ACC112 (cell line): ENCODE results near the gene ANTXR1.
A peak's percentile ranks its signal among the peaks of the same experiment; 100 is the strongest.
"Not testable (repeated sequence)": the region's sequence is repeated elsewhere in the genome, so short reads cannot be mapped to it uniquely, and the experiment has no call there.

Experiments used
- H2AFZ ChIP-seq: fragments of 200-600 bp; sonication (generic); one replicate; pipeline ENCODE4 v1.6.0; 2017; ENCODE audit warnings: antibody characterized with exemption, low read length; ENCODE audit not compliant: unreplicated experiment
- H3K27ac ChIP-seq: fragments of 200-600 bp; sonication (generic); 2 replicates; pipeline ENCODE4 v1.5.1; 2014; ENCODE audit warnings: low read depth, mild to moderate bottlenecking, antibody characterized with exemption, low read length, moderate library complexity
- H3K27me3 ChIP-seq: fragments of 200-600 bp; sonication (generic); 2 replicates; pipeline ENCODE4 v1.6.1; 2014; ENCODE audit warnings: mild to moderate bottlenecking, antibody characterized with exemption, low read length, moderate library complexity, mixed read lengths; ENCODE audit not compliant: insufficient read depth
- H3K36me3 ChIP-seq: fragments of 200-600 bp; sonication (generic); 2 replicates; pipeline ENCODE4 v1.6.1; 2016; ENCODE audit warnings: mild to moderate bottlenecking, antibody characterized with exemption, low read length, moderate library complexity, mixed read lengths; ENCODE audit not compliant: insufficient read depth
- H3K4me1 ChIP-seq: fragments of 200-600 bp; sonication (generic); one replicate; pipeline ENCODE4 v1.6.1; 2016; ENCODE audit warnings: low read length, mixed read lengths; ENCODE audit not compliant: insufficient read depth, unreplicated experiment, control insufficient read depth
- H3K4me3 ChIP-seq: fragments of 200-600 bp; sonication (generic); 2 replicates; pipeline ENCODE4 v1.5.1; 2014; ENCODE audit warnings: mild to moderate bottlenecking, low read depth, low read length
- H3K79me2 ChIP-seq: fragments of 200-600 bp; sonication (generic); one replicate; pipeline ENCODE4 v1.6.0; 2016; ENCODE audit warnings: low read length; ENCODE audit not compliant: control insufficient read depth, unreplicated experiment, insufficient read depth

The ANTXR1 gene

DNA sequence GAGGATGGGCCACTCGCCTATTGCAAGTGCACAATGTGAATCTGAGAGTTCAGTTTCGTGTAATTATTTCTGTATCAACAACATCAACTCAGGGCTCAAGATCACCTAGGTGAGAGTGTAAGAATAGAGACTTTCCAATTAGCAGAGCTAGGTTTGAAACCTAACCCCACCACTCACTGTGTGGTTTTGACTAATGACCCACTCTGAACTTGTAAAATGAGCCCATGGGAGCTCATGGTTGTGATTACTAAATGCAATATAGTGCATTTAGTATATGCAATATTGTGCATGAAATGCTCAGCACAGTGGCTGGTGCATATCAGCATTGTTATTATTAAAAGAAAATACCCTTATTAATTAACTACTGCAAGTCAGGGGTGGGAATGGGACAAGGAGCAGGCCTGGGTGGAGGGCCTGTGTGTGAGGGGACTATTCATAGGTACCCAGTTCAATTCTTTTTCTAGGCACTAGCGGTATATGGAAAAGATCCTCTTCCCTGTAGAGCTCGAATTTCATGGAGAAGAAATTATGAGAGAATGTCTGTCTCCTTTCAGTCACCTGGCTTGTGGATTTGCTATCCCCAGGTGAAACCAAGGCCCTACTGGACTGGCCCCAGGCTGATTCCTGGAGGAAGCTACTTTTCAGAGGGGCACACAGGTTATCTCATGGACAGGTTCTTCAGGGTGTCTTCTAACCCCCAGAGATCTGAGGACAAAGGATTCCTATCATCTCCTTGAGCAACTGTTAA lies 204.5 kb downstream of the ANTXR1 start:
- Histone ChIP-seq H3K27ac (no peak overlapping the region), H3K4me1 (peaks cover 45% of the 10 kb centered on the region), H2AFZ (no peak overlapping the region), H3K4me3 (no peak overlapping the region), H3K27me3 (no peaks in the 10 kb centered on the region), H3K79me2 (no peaks in the 10 kb centered on the region), H3K36me3 (no peaks in the 10 kb centered on the region)

DNA sequence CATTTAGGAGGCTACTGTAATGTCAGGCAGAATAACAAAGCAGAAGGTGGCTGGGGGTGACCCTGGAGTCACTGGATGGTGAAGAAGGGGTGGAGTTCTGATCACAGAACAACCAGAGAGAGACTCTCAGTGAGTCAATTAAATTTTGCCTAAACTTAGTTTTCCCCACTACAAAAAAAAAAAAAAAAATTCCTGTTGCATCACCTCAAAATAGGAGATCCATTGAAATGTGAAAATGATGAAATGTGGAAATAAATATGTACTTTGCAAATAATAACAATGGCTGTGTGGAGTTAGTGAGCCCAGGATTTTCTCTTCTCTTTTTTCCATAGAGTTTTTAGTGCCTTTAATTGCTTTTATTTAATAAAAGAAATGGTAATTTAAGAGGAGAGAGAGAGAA lies 208.5 kb downstream of the ANTXR1 start:
- peaks cover 60% of the 10 kb centered on the region for H3K4me1 ChIP-seq
- H2AFZ ChIP-seq = no peak overlapping the region
- H3K27me3 ChIP-seq = no peaks in the 10 kb centered on the region
- no peaks in the 10 kb centered on the region for H3K79me2 ChIP-seq
- H3K27ac ChIP-seq = peak overlapping the region; percentile 83
- H3K36me3 ChIP-seq = no peaks in the 10 kb centered on the region
- peak overlapping the region; percentile 15; the same call in 1 of the 2 replicates for H3K4me3 ChIP-seq

DNA sequence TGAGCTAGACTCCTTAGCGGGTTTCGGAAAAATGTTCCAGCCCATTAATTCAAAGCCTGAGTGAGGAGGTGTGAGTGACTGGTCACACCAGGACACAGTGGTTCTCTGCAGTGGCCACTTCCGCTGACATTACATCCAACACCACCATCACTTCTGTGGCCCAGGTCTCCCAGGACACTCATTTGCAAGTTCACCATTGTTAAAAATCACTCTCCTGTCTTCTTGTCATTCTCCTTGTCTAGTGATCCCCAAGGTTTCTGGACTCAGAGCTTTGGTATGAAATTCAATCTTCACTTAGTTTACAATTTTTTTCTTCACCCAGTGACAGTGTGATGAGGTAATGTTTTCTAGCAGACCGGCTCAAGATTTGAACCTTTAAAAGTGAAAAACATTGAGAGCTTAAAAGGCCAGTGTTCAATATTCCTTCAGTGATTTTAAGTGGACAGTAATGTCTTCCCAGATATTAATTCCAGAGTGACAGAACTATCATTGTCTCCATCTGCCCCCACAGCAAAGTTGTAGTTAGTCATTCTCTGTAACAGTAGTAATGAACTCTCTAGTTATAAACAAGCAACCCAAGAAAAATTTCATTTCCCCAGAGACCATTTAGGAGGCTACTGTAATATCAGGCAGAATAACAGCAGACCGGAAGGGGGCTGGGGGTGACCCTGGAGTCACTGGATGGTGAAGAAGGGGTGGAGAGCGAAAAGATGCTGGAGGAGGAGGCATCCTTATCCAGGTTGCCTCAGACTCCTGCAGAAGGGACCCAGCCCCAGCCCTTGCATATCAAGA lies 209.2 kb downstream of the ANTXR1 start:
- no peaks in the 10 kb centered on the region for H3K36me3 ChIP-seq
- peak overlapping the region; percentile 15; the same call in 1 of the 2 replicates for H3K4me3 ChIP-seq
- H3K27me3 ChIP-seq = no peaks in the 10 kb centered on the region
- H3K27ac ChIP-seq = peak overlapping the region; percentile 83
- peaks cover 55% of the 10 kb centered on the region for H3K4me1 ChIP-seq
- no peaks in the 10 kb centered on the region for H3K79me2 ChIP-seq
- no peak overlapping the region for H2AFZ ChIP-seq

DNA sequence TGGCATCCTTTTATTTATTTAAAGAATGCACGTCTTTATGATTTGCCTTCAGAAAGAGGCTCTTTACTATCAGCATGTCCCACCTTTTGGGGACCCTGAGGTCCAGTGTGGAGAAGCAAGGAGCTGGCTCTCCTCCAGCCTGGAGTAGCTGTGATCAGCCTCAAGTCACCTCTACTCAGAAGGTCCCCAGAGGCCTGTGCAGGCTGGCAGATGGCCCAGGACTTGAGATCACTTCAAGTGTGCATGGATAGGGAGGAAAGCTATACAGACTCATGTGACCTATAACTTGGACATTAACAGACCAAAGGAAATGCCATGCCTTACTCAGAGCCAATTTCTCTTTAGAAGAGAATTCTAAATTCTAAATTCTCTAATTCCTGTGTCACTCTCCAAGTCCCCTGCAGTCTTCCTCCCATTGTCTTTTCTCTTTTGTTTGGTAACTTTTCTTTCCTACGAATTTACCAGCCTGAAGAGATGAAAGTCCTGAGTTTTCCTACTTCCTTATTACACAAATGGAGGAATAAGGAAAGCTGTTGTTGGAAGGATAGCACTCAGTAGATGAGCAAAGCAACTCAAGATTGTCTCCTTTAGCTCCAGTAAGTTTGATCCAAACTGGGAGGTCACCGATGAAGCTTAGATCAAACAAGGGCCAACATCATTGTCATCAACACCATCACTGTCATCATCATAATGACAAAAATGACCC lies 210.1 kb downstream of the ANTXR1 start:
- Histone ChIP-seq H3K27ac (peak overlapping the region; percentile 83), H3K4me1 (peaks cover 52% of the 10 kb centered on the region)

DNA sequence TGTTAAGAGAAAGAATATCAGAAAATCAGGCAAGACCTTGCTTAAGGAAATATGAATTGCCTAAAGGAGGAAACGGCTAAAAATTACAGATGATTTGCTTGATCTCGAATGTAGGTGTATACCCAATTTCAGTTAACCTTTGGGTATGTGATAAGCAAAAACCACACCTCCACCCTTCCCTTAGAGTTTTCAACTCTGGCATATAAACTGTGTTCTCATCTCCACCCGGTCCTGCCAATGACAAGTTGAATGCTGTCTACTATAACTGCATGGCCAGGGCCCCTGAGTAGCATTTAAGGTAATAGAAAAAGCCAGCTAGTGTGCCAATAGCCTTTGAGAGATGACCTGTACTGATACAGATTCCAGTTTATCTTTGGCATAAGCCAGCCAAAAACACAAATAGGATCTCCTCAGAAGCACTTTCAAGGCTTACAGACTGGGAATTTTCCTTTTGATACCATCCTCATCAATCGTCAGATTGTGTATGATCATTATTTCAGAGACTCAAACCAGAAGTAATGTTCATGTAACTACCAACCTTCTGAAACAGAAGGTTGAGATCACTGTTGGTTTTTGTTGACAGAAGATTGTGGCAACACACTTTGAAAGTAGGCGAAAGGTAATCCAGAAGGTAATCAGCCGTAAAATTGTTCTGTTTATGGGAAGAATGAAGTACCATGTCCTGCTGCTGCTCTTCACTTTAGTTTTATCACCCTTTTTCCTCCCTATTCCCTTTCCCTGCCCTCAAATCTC lies 211.0 kb downstream of the ANTXR1 start:
- Histone ChIP-seq H2AFZ (no peak overlapping the region), H3K79me2 (no peaks in the 10 kb centered on the region), H3K4me3 (no peak overlapping the region), H3K36me3 (no peaks in the 10 kb centered on the region), H3K27me3 (no peaks in the 10 kb centered on the region), H3K4me1 (peaks cover 52% of the 10 kb centered on the region), H3K27ac (peak overlapping the region; percentile 83)

More for the DNA sequence above, 210.1 kb downstream of the ANTXR1 start:
- Histone ChIP-seq H3K36me3 (no peaks in the 10 kb centered on the region), H2AFZ (no peak overlapping the region), H3K79me2 (no peaks in the 10 kb centered on the region), H3K27me3 (no peaks in the 10 kb centered on the region), H3K4me3 (peak overlapping the region; percentile 15; the same call in 1 of the 2 replicates)

DNA sequence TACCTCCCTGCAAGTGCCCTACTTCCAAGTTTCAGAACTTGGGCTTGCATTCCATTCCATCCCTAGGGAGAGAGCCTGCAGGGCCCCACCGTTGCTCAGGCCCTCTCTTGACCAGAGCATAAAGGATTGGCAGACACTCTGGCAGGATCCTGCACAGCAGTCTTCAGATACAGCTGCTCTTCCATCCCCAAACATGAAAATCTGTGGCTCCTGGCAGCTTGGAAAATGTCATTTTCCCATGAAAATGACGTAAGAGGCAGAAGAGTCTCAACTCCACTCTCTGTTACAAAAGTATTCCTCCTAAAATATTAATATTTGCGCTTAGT lies 211.5 kb downstream of the ANTXR1 start:
- Histone ChIP-seq H3K27ac (no peak overlapping the region), H3K36me3 (no peaks in the 10 kb centered on the region), H3K4me1 (peaks cover 52% of the 10 kb centered on the region), H3K4me3 (no peak overlapping the region), H3K79me2 (no peaks in the 10 kb centered on the region), H2AFZ (no peak overlapping the region), H3K27me3 (no peaks in the 10 kb centered on the region)

DNA sequence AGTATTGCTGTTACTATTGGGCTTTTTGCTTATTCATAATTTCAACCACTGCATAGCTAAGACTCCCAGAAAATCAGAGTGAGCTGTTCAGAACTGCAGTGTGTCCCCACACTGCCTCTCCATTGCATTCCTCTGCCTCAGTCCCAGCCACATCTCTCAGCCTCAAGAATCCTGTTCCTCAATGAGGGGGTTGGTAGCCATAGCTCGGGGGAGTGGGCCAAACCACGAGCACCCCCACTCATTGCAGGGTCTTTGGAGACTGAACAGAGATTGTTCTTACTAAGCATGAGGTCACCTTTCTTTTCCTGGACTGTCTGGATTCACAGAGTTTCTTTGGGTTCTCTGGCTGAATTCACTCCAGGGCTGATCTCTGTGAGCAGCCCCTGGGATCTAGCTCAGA lies 213.0 kb downstream of the ANTXR1 start:
- H3K79me2 ChIP-seq = no peaks in the 10 kb centered on the region
- H3K27me3 ChIP-seq = no peaks in the 10 kb centered on the region
- H3K36me3 ChIP-seq = peaks cover 4% of the 10 kb centered on the region; the same call in 1 of the 2 replicates
- no peak overlapping the region for H3K4me3 ChIP-seq
- H3K4me1 ChIP-seq = peaks cover 50% of the 10 kb centered on the region
- no peak overlapping the region for H3K27ac ChIP-seq
- H2AFZ ChIP-seq = no peak overlapping the region

DNA sequence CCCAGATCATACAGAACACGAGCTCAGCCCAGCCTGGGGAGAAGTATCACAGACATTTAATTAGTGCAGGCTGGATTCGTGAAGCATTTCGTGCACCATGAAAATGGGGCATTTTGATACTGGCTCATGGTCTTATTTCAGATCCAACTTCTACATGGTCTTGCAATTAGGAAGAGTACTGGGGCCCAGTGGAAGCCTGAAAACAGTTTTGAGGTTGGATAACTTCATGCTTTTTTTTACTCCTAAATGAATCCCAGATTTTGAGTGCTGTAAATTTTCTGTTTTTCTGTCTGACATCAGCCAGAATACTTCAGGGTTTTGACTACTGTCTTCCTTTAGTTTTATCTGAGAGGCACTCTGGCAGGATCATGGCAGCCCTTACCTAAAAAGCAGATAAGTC lies 213.9 kb downstream of the ANTXR1 start:
- Histone ChIP-seq H2AFZ (no peak overlapping the region), H3K79me2 (no peaks in the 10 kb centered on the region), H3K36me3 (peaks cover 4% of the 10 kb centered on the region; the same call in 1 of the 2 replicates), H3K27ac (no peak overlapping the region), H3K27me3 (no peaks in the 10 kb centered on the region), H3K4me3 (no peak overlapping the region), H3K4me1 (peaks cover 40% of the 10 kb centered on the region)

DNA sequence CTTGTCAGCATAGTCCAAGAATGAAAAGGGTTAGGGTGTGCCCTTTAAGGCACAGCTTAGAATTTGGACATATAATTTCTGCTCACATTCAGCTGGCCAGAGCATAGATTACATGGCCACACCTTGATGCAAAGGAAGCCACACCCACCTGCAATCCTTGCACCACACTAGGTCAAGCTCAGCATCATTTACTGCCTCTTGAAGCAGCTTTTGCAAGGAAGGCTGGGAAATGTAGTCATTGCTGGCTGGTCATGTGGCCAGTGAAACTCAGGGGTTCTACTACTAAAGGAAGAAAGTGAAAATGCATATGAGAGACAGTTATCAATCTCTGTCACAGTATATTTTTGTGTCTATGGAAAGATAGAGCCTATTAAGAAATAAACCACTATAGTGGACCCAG lies 214.7 kb downstream of the ANTXR1 start:
- Histone ChIP-seq H3K36me3 (peaks cover 4% of the 10 kb centered on the region; the same call in 1 of the 2 replicates), H3K4me3 (no peak overlapping the region), H3K4me1 (peaks cover 32% of the 10 kb centered on the region), H3K79me2 (no peaks in the 10 kb centered on the region), H3K27ac (no peak overlapping the region), H2AFZ (no peak overlapping the region), H3K27me3 (no peaks in the 10 kb centered on the region)

DNA sequence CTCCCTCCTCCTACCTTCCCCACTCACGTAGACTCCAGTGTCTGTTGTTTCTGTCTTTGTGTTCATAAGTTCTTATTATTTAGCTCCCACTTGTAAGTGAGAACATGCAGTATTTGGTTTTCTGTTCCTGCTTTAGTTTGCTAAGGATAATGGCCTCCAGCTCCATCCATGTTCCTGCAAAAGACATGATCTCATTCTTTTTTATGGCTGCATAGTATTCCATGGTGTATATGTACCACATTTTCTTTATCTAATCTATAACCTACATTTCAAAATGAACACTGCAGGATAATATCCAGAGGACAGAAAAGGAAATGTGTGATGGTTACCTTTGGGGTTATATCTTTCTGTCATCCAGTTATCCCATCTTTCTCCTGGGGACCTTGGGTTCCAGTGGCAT lies 218.0 kb downstream of the ANTXR1 start:
- not testable (repeated sequence) for H3K4me3 ChIP-seq

More for the DNA sequence above, 218.0 kb downstream of the ANTXR1 start:
- H2AFZ ChIP-seq, H3K4me1 ChIP-seq, H3K27me3 ChIP-seq, H3K27ac ChIP-seq, H3K79me2 ChIP-seq, H3K36me3 ChIP-seq: not testable (repeated sequence)
